A549 (cell line): ENCODE data around the gene MTHFR.

Experiments used
- CTCF ChIP-seq: fragments of >200 bp; sonication (Bioruptor Twin); formaldehyde crosslinking; IDR thresholded peaks from 3 replicates; pipeline ENCODE4 v1.5.1; 2016
- HES2 ChIP-seq: fragments of >200 bp; sonication (Bioruptor Twin); formaldehyde crosslinking; IDR thresholded peaks from 2 replicates; pipeline ENCODE4 v1.6.1; 2016
- POLR2AphosphoS2 ChIP-seq: conservative IDR thresholded peaks from 2 replicates; pipeline ENCODE4 v1.6.1; 2012; ENCODE audit warnings: low read length, improper control_type of control experiment, inconsistent platforms
- RAD21 ChIP-seq, 2 experiments: fragments of >200 bp in 1 of 2; sonication (Bioruptor Twin) in 1 of 2; formaldehyde crosslinking in 1 of 2; IDR thresholded peaks in 1 of 2; conservative IDR thresholded peaks in 1 of 2; 2 replicates in 1 of 2; 3 replicates in 1 of 2; pipeline ENCODE4 v1.6.1; 2012 to 2018; ENCODE audit warnings: inconsistent platforms in 1 of 2

DNA sequence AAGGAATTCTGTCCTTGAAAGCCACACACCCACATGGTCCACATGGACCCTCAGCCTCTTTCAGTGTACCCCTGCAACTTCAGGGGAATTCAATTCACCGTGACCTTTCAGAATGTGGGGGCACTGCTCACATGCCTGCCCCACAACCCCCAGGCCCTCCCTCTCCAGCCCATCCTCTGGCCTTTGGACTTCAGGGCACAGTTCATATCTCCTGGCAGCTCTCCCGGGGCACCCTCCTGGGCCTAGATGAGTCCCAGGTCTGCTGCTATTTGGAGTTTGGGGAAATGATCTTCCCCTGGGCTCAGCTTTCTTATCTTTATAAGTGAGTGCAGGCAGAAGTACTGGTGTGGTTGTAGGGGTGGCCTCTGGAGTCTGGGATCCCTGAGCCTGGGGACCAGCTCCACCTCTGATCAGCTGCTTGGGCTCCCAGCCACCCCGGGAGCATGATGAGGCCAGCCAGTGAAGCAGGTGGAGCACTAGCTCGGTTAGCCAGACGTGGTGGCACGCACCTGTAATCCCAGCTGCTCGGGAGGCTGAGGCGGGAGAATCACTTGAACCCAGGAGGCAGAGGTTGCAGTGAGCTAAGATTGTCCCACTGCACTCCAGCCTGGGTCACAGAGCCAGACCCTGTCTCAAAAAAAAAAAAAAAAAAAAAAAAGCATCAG lies 28.0 kb downstream of the MTHFR start:
- TF ChIP-seq POLR2AphosphoS2 (no peak), HES2 (no peak), RAD21 (conservative IDR thresholded peaks at IDR 0.05 in 1 of 2, IDR thresholded peaks at IDR 0.05 in 1 of 2) (no peak), CTCF (no peak)
